Gastrocnemius medialis (tissue), 4 donors: ENCODE data around the gene AIFM3.

Source experiments
- CTCF ChIP-seq, 5 experiments: fragments of 450-650 bp in 3 of 5; fragments of 200-600 bp in 2 of 5; sonication (generic) in 2 of 5; IDR thresholded peaks in 4 of 5; conservative IDR thresholded peaks in 1 of 5; 1 replicate in 4 of 5; 2 replicates in 1 of 5; pipeline ENCODE4 v1.5.1; 2016 to 2019; ENCODE audit warnings: antibody characterized with exemption in 5 of 5, mild to moderate bottlenecking in 3 of 5, moderate library complexity in 3 of 5
- POLR2A ChIP-seq, 2 donors: fragments of 450-650 bp; IDR thresholded peaks; one replicate each; pipeline ENCODE4 v1.6.1; 2017; ENCODE audit warnings: antibody characterized with exemption in 2 of 2, mild to moderate bottlenecking in 2 of 2, moderate library complexity in 2 of 2

- TF ChIP-seq POLR2A (IDR thresholded peaks at IDR 0.05) (no peak), CTCF (IDR thresholded peaks at IDR 0.05 in 4 of 5, conservative IDR thresholded peaks at IDR 0.05 in 1 of 5) (no peak)
These were observed 26.5 kb downstream of the AIFM3 start for GRCh38 chr22:20993304-20994127.
